Activated naive CD4-positive, alpha-beta T cell (primary cell): ENCODE results near the gene CCL19.
A peak's percentile ranks its signal among the peaks of the same experiment; 100 is the strongest.

ENCODE experiments used
- DNase-seq, 4 experiments: peaks; one replicate each; lab custom pipeline; 2025; lab: John Stamatoyannopoulos, UW

CCL19 gene

DNA sequence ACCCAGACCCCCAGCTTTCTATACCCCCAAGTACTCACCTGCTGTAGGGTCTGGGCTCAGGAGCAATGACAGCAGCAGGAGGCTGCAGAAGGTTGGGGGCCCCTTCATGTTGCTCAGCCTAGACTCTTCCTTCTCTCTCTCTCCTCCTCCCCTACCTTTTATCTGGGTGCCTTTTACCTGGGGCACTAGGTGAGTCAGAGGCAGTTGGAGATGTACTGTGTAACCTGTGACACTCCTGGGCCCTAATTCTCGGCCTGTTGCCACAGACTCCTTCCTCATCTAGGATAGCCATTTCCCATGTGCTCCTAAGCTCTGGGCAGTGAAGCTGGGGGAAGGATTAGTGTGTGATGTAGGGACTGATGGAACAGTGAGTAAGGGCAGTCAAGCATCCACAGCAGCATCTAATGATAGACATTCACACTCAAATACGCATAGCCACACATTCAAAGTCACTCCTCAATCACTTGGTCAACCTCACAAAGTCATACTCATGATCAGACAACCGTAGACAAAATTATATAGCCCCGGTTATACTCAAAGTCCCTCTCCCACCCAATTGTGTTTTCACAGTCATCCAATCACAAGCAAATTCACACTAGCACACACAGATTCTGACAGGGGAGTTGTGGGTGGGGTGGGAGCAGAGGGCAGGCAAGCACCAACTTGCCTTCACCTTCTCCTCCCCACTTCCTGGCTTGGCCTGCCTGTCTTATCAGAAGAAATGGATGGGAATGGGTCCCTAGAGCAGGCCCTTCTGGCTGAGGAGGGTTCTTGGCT lies 28.4 kb downstream of the CCL19 start, which contains the start of gene CCL27:
TSS of gene CCL27 (minus strand) at position 132 of the 777 bp plus-strand sequence. CDS start at position 108, 24 bp downstream.
- DNase-seq, result no peak

DNA sequence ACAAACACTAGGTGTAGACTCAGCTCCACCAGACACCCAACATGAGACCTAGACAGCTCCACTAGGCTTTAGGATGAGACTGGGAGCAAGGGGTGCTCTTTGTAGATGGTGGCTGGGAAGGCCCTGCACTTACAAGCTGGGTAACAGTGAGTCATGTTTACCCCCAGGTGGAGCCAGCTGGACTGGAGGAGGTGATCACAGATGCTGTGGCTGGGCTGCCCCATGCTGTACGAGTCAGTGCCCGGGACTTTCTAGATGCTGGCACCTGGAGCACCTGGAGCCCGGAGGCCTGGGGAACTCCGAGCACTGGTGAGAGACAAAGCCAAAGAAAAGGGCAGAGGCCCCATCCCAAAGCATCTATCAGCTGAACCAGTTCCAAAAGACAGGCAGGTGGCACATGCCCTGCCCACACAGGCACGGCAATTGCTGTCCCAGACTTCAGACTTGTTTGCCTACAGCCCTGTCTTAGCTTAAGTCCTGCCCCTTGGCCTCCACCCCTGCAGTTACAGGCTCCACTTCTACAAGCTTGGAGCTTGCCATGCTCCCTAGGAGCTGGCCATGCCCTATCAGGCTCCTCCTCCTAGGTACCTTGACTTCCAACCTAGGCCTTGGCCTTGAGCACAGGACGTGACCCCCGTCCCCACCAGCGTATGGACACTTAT lies 31.4 kb downstream of the CCL19 start:
- DNase-seq, result no peak

DNA sequence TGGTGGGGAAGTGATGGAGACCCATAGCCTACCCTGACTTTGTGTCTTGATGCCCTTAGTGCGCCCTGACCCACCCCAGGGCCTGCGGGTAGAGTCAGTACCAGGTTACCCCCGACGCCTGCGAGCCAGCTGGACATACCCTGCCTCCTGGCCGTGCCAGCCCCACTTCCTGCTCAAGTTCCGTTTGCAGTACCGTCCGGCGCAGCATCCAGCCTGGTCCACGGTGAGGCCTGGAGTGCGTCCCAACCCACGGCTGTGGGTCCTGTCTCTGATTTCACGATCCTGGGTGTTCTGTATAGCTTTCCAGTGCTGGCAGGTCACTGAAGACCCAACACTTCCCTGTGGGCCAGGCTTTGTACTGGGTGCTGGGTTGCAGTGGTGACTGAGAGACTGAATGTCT lies 32.6 kb downstream of the CCL19 start:
- DNase-seq, result no peak

DNA sequence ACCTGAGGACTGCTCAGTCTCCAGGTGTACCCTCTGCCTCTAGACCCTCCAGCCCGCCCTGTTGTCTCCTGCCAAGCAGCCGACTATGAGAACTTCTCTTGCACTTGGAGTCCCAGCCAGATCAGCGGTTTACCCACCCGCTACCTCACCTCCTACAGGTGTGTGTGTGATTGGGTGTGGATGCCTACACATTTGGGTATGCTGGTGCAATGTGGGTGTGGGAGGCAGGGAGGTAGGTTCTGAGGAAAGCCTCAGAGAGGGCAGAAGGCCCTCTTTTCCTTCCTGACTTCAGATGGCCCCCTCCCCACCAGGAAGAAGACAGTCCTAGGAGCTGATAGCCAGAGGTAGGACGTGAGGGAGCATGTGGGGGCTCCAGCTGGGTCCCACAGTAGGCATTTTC lies 34.1 kb downstream of the CCL19 start:
- DNase-seq, result no peak

DNA sequence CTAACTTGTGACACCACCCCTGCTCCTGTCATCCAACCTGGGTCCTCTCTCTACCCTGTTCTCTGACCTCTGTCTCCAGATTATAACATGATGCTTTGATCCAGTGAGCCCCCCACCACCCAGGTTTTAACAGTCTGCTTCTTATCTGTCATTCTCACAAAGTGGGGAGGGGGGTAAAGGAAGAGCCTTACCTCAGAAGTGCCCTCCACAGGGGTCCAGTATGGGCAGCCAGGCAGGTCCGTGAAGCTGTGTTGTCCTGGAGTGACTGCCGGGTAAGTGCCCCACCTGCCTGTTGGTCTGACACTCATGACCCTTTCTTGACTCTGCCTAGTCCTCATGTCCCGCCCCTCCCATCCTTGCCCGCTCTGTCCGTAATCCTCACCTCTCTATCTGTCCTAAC lies 35.7 kb downstream of the CCL19 start:
- DNase-seq, result no peak

DNA sequence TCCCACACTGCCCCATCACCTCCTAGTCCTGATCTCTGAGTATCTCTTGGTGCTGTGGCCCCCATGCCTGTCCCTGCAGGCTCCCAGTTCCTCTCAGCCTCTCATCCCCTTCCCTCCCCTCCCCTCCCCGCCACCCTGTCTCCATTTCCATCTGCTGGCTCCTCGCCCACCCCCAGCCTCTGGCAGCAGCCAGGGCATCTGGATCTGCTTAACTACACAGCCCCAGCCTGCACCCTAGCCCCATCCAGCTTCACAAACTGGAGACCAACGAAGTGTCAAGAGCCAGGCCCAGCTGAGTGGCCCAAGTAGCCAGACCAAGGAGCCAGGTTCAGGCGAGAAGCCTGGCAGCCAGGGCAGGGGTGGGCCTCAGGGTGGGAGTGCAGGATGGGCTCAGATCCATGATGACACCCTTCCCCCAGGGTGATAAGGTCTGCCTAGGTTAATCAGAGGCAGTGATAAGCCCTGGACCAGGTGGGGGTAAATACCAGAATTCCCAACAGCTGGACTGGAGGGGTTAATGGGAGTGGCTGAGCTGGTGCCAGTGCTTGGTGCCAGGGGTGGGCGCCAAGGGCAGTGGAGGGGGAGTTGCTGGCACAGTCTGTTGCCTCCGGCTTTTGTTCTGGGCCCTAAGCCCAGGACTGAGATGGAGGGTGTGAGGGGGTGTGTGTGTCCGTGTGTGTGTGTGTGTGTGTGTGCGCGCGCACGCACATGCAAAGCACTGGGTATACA lies 36.6 kb downstream of the CCL19 start:
- DNase-seq, result no peak

DNA sequence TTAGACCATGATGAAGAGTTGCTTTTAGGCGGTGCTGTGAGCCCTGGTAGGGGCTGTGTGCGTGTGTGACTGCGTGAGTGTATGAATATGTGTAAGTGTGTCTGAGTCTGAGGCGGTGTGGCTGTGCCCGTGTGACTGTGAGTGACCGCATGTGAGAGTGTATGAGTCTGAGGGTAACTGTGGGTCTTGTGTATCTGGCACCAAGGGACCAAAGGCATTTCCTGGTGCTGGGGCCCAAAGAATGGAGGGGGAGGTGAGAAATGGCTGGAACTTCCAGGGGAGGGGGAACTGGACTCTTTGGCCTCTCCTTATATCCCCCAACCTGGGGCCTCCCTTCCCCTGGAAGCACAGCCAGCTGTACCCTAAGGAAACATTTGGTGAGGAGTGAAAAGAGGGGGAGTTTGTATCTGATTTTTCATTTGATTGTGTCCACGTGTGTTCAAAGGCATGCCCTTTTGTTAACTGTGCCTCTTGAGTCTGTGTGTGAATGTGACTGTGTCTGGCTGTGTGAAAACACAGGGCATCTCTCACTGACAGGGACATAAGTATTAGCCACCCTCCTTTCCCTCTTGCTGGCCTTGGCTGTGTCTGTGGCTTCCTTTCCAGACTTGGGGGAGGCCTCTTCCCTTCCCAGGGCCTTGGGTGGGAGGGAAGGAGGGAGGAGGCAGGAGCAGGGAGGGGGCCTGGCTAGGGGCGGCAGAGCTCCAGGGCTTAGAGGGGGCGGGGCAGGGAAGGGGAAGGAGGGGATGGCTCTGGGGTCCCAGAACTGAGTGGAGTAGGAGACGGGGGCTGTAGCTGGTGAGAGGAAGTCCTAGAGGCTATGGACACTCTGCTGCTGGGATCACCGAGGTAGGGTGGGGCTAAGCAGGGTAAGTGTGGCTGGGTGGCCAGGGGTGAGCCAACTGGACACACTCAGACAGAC lies 37.7 kb downstream of the CCL19 start:
- DNase-seq, result no peak

DNA sequence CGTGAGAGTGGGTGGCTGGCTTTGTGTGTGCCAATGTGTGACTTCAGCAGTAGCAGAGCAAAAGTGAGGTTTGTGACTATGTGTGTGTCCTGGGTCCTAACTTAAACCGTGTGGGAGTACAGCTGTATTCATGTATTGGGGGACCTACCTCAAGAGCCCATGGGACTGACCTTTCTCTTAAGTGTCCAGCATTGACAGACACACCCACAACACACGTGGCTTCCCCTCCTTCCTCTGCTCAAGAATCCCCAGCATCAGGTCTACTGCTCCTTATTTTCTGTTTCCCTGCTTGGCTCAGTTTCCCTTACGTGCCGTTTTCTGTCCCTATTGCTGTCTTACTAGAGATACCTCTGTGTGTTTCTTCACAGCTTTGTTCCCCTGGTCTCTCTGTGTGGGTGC lies 38.5 kb downstream of the CCL19 start:
- no peak for DNase-seq

DNA sequence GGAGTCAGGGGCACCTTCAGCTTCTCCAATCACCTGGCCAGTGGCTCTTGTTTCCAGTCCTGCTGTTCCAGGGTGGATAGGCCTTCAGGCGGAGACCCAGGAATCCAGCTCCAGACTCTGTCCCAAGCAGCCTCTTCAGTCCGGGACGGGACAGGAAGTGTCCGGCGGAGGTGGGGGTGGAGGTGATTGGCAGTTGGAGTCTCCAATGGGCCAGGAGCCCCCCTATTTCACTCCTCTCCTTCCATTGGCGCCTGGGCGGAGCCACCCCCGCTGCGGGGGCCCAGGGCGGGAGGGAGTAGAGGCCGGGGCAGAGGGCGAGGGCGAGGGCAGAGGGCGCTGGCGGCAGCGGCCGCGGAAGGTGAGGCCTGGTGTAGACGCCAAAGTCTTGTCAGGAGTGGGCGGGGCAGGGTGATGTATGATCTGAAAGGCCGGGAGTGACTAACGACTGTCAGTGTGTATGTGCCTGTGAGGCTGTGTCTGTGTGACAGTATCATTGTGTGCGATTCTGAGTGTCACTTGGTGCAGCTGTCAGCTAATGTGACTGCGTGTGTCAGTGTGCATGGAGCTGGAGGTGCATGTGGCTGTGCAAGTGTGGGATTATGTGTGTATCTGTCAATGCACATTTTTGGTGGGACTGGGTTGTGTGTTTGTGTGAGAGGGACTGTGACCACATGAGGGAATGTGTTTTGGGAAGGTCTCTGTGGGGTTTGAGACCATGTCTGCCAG lies 39.0 kb downstream of the CCL19 start, which contains the start of gene IL11RA:
TSS of gene IL11RA (plus strand) at position 310 of the 726 bp plus-strand sequence. CDS start 3,033 bp downstream, outside the sequence.
- DNase-seq, result peak in 1 of 4 experiments; percentile 17

DNA sequence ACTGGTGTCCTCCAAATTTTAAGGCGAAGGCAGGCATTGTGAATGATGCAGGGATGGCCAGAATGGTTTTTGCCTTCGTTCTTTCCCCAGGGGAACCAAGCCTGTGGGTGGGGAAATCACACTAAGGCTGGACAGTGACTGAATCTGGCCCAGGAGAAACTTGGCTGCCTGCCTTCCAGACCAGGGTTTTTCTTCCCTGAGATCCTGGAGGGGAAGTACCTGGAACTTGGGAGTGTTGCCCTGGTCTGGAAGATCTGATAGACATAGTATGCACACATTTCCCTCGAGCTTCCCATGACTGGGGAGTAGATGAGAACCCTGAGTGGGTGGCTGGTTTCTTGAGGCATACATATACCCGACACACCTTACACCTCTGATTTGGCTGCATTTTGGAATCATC lies 39.8 kb downstream of the CCL19 start:
- no peak for DNase-seq

DNA sequence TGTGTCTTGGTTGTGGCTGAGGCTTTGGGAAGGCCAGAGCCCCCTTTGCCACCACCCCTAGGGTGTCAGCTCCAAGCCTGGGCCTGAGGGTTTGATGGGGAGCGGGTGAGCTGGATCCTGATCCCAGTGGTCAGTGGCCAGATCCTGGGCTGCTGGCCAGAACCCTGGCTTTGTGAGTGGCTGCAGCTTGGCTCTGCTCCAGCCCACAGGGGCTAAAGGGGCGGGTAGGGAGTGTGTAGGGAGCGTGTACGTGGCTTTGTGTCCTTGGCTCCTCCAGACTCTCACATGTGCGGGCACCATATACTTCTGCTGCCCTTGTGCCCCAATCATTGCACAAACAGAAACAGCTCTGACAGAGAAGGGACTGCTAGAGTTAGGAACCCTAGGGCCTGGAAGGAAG lies 40.3 kb downstream of the CCL19 start:
- DNase-seq, result no peak

DNA sequence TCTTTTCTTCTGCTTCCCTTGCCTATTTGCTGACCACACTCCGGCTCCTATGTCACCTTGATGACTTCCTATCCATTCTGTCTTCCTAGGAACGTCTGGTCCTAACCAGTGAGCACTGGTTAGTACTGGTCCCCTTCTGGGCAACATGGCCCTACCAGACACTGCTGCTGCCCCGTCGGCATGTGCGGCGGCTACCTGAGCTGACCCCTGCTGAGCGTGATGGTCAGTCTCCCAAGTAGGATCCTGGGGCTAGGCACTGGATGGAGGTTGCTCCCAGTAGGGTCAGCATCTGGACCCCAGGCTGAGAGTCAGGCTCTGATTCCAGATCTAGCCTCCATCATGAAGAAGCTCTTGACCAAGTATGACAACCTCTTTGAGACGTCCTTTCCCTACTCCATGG lies 42.4 kb downstream of the CCL19 start:
- no peak for DNase-seq

DNA sequence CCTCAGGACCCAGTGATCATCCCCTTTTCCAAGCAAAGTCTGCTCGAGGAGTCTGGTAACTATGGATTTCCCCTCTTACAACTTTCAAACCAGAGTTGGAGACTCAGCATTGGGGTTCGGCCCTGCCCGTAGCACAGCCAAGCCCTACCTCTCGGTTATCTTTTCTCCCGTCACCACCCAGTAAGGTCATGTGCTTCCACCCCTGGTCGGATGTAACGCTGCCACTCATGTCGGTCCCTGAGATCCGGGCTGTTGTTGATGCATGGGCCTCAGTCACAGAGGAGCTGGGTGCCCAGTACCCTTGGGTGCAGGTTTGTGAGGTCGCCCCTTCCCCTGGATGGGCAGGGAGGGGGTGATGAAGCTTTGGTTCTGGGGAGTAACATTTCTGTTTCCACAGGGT lies 43.4 kb downstream of the CCL19 start:
- DNase-seq, result no peak

DNA sequence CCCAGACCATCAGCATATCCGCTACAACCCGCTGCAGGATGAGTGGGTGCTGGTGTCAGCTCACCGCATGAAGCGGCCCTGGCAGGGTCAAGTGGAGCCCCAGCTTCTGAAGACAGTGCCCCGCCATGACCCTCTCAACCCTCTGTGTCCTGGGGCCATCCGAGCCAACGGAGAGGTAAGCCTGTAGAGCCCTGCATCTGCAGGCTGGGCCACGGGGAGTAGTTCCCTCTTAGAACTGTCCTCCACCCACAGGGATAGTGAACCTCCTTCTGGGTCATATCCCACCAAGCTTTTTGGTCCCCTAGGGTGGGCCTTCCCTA lies 44.0 kb downstream of the CCL19 start:
- no peak for DNase-seq

DNA sequence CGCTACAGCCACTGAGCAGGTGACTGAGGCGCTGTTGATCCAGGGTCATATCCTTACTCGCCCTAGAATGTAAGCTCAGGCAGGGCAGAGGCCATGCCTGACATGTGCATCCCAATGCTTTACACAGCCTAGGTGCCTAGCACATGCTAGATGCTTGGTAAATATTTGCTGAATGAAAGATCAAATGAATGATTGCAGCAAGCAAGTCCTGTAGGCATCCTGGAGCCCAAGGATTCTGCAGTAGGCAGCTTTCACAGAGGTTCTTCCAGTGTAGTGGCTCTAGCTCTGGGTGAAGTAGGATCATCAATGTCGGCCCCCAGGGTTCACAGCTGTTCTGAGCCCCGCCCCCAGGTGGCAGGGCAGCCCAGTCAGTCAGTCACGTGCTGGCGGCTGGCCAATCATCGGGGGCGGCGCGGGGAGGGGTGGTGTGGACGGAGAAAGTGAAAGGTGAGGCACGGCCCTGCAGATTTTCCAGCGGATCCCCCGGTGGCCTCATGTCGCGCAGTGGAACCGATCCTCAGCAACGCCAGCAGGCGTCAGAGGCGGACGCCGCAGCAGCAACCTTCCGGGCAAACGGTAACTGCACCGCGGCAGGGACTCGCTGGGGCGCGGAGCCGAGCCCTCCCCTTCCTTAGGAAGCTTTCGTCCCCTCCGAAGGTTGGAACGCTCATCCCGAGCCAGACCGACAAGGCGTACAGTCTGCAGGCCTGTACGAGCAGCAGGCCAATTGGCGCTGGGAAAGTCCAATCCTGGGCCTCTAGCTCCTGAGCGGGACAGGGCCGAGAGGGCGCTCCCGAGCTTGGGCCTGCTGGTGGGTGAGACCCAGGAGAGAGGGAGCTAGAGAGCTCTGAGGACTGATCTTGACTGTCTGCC lies 44.6 kb downstream of the CCL19 start, which contains the start of gene GALT:
TSS of gene GALT (plus strand) at position 465 of the 873 bp plus-strand sequence. CDS start at position 495, 30 bp downstream.
- DNase-seq, result peak; percentile 81 to 96 (median 94)

DNA sequence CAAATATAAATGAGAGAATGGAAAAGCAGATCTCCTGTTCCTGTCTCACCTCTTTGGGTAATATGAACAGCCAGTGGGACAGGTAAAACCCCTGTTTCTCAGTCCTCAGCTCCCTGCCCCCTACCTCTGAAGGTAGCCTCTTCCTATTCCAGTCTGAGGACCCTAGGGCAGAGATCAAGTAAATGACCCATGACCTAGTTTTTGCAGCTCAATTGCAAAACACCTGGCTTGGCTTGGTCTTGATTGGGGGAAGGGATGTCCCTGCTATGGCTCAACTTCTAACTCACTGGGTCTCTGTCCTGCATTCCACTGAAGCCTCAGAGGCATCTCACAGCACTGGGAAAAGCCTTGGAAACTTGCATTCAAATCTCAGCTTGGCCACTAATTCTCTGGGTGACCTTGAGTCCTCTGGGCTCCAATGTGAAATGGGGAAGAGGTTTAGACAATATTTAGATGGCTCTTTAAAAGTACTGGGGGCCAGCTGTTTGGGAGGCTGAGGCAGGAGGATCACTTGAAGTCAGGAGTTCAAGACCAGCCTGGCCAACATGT lies 46.2 kb downstream of the CCL19 start:
- no peak for DNase-seq

DNA sequence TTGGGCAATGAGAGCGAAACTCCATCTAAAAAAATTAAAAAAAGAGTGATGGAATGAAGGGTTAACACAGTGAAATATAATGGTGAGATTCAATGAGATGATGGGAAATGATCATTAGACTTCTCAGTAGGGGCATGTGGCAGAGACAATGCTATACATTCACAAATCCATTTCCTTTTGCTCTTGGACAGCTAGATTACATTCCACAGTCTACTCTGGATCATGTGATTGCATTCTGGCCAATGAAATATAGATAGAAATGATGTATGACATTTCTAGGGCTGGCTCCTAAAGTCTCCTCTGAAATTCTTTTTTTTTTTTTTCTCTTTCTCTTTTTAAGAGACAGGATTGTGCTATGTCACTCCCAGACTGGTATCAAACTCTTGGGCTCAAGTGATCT lies 48.4 kb downstream of the CCL19 start:
- no peak for DNase-seq
